DND-41 (cell line): ENCODE data around the gene TSPAN18.

ENCODE experiments used
- CTCF ChIP-seq: IDR thresholded peaks from 2 replicates; pipeline ENCODE4 v1.5.1; 2012; ENCODE audit warnings: borderline replicate concordance, low read length, moderate library complexity, mild to moderate bottlenecking; ENCODE audit not compliant: poor library complexity, severe bottlenecking; ENCODE audit errors: extremely low read depth
- EZH2 ChIP-seq: IDR thresholded peaks from 3 replicates; pipeline ENCODE4 v1.6.1; 2012; ENCODE audit warnings: borderline replicate concordance, low read depth, mild to moderate bottlenecking, moderate library complexity, low read length, inconsistent platforms; ENCODE audit not compliant: severe bottlenecking

GRCh38 chr11:44883277-44883676, 156.5 kb downstream of the TSPAN18 start:
- TF ChIP-seq CTCF: no peak
- no peak for TF ChIP-seq EZH2
